Inflammatory macrophage (primary cell): ENCODE data around the gene HTR3B.
"Not testable (repeated sequence)": the region's sequence is repeated elsewhere in the genome, so short reads cannot be mapped to it uniquely, and the experiment has no call there.

Experiments
- DNase-seq, 2 donors: peaks; one replicate each; pipeline ENCODE4 v3.0.0-alpha.2; 2020 to 2022
- total RNA-seq, 18 experiments: gene quantifications; one replicate each; lab custom pipeline; 2026; ENCODE audit warnings: mixed read lengths in 6 of 18, inconsistent platforms in 2 of 18; lab: John Stamatoyannopoulos, UW

The HTR3B gene
- total RNA-seq, result 0 to 0.12 (median 0) reads per million in 18 experiments

- no peak for DNase-seq
Observed at GRCh38 chr11:113904379-113905101, at the start of gene HTR3B. Gene HTR3B, plus strand, starts transcription at chr11:113904796. Its CDS starts 138 bp downstream, at chr11:113904934.

- DNase-seq, result no peak
Observed at GRCh38 chr11:113855803-113856202, 48.8 kb upstream of the HTR3B start.

- DNase-seq, result no peak
Observed at GRCh38 chr11:113856966-113857759, 47.4 kb upstream of the HTR3B start.

GRCh38 chr11:113859665-113860064 lies 44.9 kb upstream of the HTR3B start:
- no peak for DNase-seq

GRCh38 chr11:113862435-113862834 lies 42.2 kb upstream of the HTR3B start:
- no peak for DNase-seq

- DNase-seq, result no peak
Observed at GRCh38 chr11:113864410-113864809, 40.2 kb upstream of the HTR3B start.

GRCh38 chr11:113865873-113866272 lies 38.7 kb upstream of the HTR3B start:
- no peak for DNase-seq

GRCh38 chr11:113867843-113868503 lies 36.6 kb upstream of the HTR3B start:
- DNase-seq, result no peak

GRCh38 chr11:113871336-113871735 lies 33.3 kb upstream of the HTR3B start:
- no peak for DNase-seq

GRCh38 chr11:113873236-113873626 lies 31.4 kb upstream of the HTR3B start:
- no peak for DNase-seq

- no peak for DNase-seq
Observed at GRCh38 chr11:113874096-113874495, 30.5 kb upstream of the HTR3B start.

- DNase-seq, result peak in 1 of 2 donors; percentile 12
Observed at GRCh38 chr11:113874581-113875233, 29.9 kb upstream of the HTR3B start.

GRCh38 chr11:113875234-113876073 lies 29.1 kb upstream of the HTR3B start, which contains the start of gene USP28:
Gene USP28, minus strand, starts transcription at chr11:113875572. Its CDS starts 71 bp downstream, at chr11:113875501.
- DNase-seq, result peak; percentile 97 to 99

- no peak for DNase-seq
Observed at GRCh38 chr11:113876074-113876797, 28.4 kb upstream of the HTR3B start.

GRCh38 chr11:113876798-113877669 lies 27.6 kb upstream of the HTR3B start:
- DNase-seq, result no peak

GRCh38 chr11:113877670-113878055 lies 26.9 kb upstream of the HTR3B start:
- no peak for DNase-seq

- DNase-seq, result not testable (repeated sequence)
Observed at GRCh38 chr11:113879446-113879845, 25.1 kb upstream of the HTR3B start.

GRCh38 chr11:113880971-113881370 lies 23.6 kb upstream of the HTR3B start:
- no peak for DNase-seq

GRCh38 chr11:113881856-113882255 lies 22.7 kb upstream of the HTR3B start:
- DNase-seq, result no peak

- DNase-seq, result no peak
Observed at GRCh38 chr11:113884361-113884836, 20.2 kb upstream of the HTR3B start.
